Cardiac muscle cell (in vitro differentiated cells and primary cell): ENCODE measurements around the gene KRTAP2-1. TPM values are rescaled to one million over a fixed set of nuclear protein-coding genes. Genes with fewer than 3 reads are reported as not detected.
"Not testable (repeated sequence)": the region's sequence is repeated elsewhere in the genome, so short reads cannot be mapped to it uniquely, and the experiment has no call there.

Experiments
- DNase-seq, 2 donors: peaks; one replicate each; pipeline versions ENCODE4 v3.0.0 to v3.0.0-alpha.2; 2010 to 2017; ENCODE audit warnings: low read depth in 1 of 2, low spot score in 1 of 2
- H3K27ac ChIP-seq: fragments of 200-600 bp; sonication (generic); 2 replicates; pipeline ENCODE4 v1.5.1; 2016
- H3K27me3 ChIP-seq: fragments of 200-600 bp; sonication (generic); 2 replicates; pipeline ENCODE4 v1.6.0; 2016; ENCODE audit warnings: control low read depth
- H3K36me3 ChIP-seq: fragments of 200-600 bp; sonication (generic); 2 replicates; pipeline ENCODE4 v1.5.1; 2016; ENCODE audit warnings: control low read depth
- H3K4me1 ChIP-seq: fragments of 200-600 bp; sonication (generic); 2 replicates; pipeline ENCODE4 v1.8.1; 2017; ENCODE audit warnings: low read depth, mild to moderate bottlenecking, mixed run types
- H3K4me3 ChIP-seq: fragments of 200-600 bp; sonication (generic); 2 replicates; pipeline ENCODE4 v1.5.1; 2016; ENCODE audit warnings: mild to moderate bottlenecking
- H3K9me3 ChIP-seq: fragments of 200-600 bp; sonication (generic); 2 replicates; pipeline ENCODE4 v1.5.1; 2017; ENCODE audit warnings: low read depth, mild to moderate bottlenecking, control low read depth
- polyA plus RNA-seq: library from polyadenylated mRNA; unstranded; fragments of >200 nt; fragmentation: Nextera tagmentation; extraction: Ambion mirVana; gene quantifications from 2 replicates; pipeline ENCODE4 v1.2.1, GENCODE V29; 2016
- total RNA-seq: library from RNA; depleted of rRNA; stranded (reverse); fragments of >200 nt; gene quantifications from 2 replicates; pipeline ENCODE4 v1.2.3, GENCODE V29; 2016
- TF ChIP-seq, protein P1 (sequence below): IDR thresholded peaks from 2 replicates; pipeline ENCODE4 v1.5.1; 2012; ENCODE audit warnings: low read depth, mild to moderate bottlenecking, low read length

KRTAP2-1 gene, protein sequence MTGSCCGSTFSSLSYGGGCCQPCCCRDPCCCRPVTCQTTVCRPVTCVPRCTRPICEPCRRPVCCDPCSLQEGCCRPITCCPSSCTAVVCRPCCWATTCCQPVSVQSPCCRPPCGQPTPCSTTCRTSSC
- total RNA-seq (not detected in 2 replicates), polyA plus RNA-seq (not detected in 2 replicates)

DNA sequence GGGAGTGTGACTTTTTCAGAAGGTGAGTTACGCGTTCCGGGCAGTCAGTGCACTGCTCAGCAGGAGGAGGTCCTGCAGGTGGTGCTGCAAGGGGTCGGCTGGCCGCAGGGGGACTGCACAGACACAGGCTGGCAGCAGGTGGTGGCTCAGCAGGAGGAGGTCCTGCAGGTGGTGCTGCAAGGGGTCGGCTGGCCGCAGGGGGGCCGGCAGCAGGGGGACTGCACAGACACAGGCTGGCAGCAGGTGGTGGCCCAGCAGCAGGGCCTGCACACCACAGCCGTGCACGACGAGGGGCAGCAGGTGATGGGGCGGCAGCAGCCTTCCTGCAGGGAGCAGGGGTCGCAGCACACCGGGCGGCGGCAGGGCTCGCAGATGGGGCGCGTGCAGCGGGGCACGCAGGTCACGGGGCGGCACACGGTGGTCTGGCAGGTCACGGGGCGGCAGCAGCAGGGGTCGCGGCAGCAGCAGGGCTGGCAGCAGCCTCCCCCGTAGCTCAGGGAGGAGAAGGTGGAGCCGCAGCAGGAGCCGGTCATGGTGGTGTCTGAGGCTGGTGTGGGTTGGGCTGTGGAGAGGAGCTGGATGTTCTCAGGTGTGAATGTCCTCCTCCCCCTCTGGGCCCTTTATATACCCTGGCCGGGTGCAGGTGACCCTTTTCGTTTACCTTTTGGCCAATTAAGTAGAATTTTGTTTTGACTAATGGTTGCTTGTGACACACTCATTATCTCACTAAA lies at the start of gene KRTAP2-1:
TSS of gene KRTAP2-1 (minus strand) at position 582 of the 731 bp plus-strand sequence. CDS start at position 533, 49 bp downstream.
- not testable (repeated sequence) for H3K4me3 ChIP-seq, H3K27ac ChIP-seq, H3K4me1 ChIP-seq, H3K27me3 ChIP-seq, H3K36me3 ChIP-seq, DNase-seq, H3K9me3 ChIP-seq

DNA sequence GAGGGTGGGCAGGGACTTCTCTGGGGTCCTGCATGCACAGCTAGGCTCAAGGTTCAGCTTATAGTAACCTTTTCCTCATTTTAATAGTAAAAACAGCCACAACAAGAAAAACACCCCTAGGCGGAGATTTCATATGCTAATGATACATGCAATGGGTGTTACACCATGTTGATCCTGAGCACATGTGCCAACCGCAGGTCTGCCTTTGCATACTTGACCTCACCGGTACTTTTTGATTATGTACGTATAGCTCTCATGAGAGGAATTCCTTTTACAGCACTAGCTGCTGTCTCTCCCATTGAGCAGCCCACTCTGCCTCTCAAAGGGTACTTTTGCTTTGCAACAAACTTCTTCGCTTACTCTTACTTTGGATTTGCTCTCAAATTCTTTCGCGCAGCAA lies 48.9 kb upstream of the KRTAP2-1 start:
- no peak for DNase-seq
- no peaks in the 10 kb centered on the region for H3K27me3 ChIP-seq
- no peak overlapping the region for H3K4me3 ChIP-seq
- H3K4me1 ChIP-seq, result no peaks in the 10 kb centered on the region
- TF ChIP-seq, protein P1, sequence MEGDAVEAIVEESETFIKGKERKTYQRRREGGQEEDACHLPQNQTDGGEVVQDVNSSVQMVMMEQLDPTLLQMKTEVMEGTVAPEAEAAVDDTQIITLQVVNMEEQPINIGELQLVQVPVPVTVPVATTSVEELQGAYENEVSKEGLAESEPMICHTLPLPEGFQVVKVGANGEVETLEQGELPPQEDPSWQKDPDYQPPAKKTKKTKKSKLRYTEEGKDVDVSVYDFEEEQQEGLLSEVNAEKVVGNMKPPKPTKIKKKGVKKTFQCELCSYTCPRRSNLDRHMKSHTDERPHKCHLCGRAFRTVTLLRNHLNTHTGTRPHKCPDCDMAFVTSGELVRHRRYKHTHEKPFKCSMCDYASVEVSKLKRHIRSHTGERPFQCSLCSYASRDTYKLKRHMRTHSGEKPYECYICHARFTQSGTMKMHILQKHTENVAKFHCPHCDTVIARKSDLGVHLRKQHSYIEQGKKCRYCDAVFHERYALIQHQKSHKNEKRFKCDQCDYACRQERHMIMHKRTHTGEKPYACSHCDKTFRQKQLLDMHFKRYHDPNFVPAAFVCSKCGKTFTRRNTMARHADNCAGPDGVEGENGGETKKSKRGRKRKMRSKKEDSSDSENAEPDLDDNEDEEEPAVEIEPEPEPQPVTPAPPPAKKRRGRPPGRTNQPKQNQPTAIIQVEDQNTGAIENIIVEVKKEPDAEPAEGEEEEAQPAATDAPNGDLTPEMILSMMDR, result no peak
- H3K27ac ChIP-seq, result no peak overlapping the region
- no peaks in the 10 kb centered on the region for H3K36me3 ChIP-seq
- H3K9me3 ChIP-seq, result no peaks in the 10 kb centered on the region

DNA sequence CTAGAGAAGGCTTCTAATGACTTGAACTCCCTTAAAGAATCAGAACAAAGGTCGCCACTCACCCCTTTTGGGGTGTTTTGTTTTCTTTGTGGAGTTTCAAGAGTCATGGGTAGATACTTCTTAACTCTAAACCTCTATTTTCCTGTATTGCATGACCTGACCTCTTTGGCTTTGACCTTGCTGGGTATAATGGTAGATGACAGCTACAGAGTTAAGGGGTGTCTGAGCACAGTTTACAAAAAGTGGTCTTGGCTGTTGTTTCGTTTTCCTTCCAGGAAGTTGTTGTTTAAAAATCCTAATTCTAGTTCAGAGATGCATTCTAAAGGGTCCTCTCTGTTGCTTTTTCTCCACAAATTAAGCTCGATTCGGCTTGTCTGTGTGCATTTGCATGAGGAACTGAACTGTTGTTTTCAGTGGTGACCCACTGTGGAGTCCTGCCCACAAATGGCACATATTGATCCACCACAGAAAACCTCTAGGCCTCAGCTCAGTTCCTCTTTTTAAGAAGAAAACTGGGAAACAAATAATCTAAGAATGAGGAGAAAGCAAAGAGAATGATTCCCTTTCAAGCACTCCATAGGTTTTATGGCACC lies 41.7 kb upstream of the KRTAP2-1 start:
- not testable (repeated sequence) for H3K4me3 ChIP-seq, H3K9me3 ChIP-seq, H3K27ac ChIP-seq, H3K27me3 ChIP-seq, H3K36me3 ChIP-seq, DNase-seq, H3K4me1 ChIP-seq

DNA sequence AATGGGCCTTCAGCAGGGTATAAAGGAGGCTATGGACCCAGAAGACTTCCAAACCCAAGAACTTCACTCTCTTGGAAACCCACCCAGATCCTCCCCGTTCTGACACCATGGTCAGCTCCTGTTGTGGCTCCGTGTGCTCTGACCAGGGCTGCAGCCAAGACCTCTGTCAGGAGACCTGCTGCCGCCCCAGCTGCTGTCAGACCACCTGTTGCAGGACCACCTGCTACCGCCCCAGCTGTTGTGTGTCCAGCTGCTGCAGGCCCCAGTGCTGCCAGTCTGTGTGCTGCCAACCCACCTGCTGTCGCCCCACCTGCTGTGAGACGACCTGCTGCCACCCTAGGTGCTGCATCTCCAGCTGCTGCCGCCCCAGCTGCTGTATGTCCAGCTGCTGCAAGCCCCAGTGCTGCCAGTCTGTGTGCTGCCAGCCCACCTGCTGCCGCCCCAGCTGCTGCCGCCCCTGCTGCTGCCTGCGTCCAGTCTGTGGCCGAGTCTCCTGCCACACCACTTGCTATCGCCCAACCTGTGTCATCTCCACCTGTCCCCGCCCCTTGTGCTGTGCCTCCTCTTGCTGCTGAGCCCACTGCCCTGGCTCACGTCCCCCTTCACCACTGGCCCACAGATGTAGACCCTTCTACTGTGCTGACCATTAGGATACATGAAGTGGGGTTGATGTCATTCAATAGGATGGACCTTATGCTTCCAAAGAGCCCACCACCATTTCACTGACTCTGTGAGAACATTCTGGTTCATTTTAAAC lies 37.2 kb upstream of the KRTAP2-1 start, which contains the start of gene KRTAP4-7:
TSS of gene KRTAP4-7 (plus strand) at position 51 of the 757 bp plus-strand sequence. CDS start at position 108, 57 bp downstream.
- not testable (repeated sequence) for H3K36me3 ChIP-seq, H3K4me1 ChIP-seq, H3K27ac ChIP-seq, H3K9me3 ChIP-seq, H3K27me3 ChIP-seq, H3K4me3 ChIP-seq, DNase-seq

DNA sequence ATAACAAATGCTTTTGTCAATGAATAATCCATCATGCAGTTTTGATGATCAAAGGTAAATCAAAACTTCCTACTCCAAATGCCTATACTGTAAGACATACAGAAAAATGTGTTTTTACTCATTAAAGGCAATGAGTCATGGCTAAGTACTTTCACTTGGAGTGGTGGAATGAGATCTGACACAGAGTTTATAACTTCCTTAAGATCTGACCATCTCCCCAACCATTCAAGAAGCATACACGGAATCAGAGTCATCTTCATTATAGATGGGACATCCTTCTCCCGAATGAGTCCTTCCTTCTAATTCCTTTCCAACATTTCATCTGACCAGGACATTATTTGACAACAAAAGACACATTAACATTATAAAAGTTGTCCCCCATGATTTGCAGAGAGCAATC lies 36.3 kb upstream of the KRTAP2-1 start:
- not testable (repeated sequence) for H3K4me1 ChIP-seq, H3K9me3 ChIP-seq, H3K36me3 ChIP-seq, H3K27me3 ChIP-seq, DNase-seq, H3K27ac ChIP-seq, H3K4me3 ChIP-seq

DNA sequence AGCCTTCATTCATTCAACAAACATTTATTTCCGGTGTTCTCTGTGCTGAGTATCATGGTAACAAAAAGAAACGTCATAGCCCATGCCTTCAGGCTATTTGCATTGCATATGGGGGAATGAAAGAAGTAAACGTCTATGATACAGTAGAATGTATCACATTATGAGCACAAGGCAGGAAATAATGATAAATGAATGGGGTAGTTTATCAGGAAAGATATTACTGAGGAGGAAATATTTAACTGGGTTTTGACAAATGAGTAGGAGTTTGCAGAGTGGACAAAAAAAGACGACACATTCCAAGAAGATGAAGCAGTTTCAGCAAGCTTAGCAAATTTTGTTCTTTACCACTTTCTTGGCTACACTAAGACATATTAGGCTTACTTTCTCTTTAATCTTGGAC lies 35.5 kb upstream of the KRTAP2-1 start:
- H3K36me3 ChIP-seq, result no peaks in the 10 kb centered on the region
- TF ChIP-seq, protein P1, result no peak
- H3K4me1 ChIP-seq, result no peaks in the 10 kb centered on the region
- no peak overlapping the region for H3K27ac ChIP-seq
- no peak for DNase-seq
- H3K9me3 ChIP-seq, result peaks cover 3% of the 10 kb centered on the region
- H3K27me3 ChIP-seq, result no peaks in the 10 kb centered on the region
- H3K4me3 ChIP-seq, result no peak overlapping the region

DNA sequence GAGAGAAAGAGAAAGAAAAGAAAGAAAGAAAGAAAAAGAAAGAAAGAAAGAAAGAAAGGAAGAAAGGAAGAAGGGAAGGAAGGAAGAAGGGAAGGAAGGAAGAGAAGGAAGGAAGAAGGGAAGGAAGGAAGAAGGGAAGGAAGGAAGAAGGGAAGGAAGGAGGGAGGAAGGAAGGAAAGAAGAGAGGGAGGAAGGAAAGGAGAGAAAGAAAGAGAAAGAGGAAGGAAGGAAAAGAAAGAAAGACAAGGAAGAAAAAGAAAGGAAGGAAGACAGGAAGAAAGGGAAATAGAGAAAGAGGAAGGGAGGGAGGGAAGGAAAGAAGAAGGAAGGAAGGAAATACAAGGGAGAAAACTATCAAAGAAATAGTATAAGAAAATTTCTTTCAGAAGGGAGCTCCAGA lies 29.7 kb upstream of the KRTAP2-1 start:
- TF ChIP-seq, protein P1, result no peak

More for the DNA sequence above, 29.7 kb upstream of the KRTAP2-1 start:
- Histone ChIP-seq H3K4me1 (no peaks in the 10 kb centered on the region), H3K36me3 (no peaks in the 10 kb centered on the region), H3K27ac (no peak overlapping the region), H3K9me3 (peaks cover 3% of the 10 kb centered on the region), H3K27me3 (peaks cover 3% of the 10 kb centered on the region), H3K4me3 (no peak overlapping the region)
- no peak for DNase-seq
